ENCODE data around the gene RUVBL1.

The RUVBL1 gene

DNA sequence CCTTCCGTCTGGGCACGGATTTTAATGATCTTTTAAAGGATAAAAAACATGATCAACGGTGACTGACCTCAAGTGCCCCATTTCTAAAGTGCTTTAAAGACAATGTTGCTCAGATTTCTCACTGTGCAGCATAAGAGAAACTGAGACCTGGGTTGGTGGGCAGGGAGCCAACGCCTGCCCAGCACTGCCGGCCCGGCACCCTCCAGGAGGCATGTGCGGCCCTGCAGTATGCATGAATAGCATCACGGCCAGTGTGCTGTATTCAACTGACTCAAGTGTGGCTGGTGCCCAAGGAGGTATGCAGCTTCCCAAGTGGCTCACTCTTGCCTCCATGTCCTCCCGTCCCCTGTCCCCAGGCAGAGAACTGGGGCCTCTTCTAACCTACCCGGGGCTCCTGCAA is 41.1 kb downstream of the RUVBL1 start:
- no peak for DNase-seq (ENCODE audit: low spot score)

GRCh38 chr3:128081846-128082245 is 41.8 kb downstream of the RUVBL1 start:
- no peak for DNase-seq (ENCODE audit: low spot score)

DNA sequence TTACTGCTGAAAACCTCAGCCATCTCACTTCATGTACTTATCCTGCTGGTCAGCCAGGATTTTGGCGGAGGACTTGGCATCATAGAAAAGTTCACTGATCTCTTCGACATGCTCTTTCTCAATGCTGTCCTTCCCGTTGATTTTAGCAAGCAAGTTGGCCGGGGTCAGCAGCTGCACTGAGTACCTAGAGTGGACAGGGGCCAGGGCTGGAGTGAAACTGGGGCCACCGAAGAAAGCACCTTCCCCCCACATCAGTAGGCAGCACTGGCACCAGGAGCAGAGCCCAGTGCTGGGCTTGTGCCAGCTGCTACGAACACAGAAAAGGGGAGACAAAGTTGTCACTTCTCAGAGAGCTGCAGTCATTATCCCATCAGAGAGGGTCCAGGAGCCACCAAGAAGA is 42.4 kb downstream of the RUVBL1 start:
- DNase-seq (ENCODE audit: low spot score): no peak

DNA sequence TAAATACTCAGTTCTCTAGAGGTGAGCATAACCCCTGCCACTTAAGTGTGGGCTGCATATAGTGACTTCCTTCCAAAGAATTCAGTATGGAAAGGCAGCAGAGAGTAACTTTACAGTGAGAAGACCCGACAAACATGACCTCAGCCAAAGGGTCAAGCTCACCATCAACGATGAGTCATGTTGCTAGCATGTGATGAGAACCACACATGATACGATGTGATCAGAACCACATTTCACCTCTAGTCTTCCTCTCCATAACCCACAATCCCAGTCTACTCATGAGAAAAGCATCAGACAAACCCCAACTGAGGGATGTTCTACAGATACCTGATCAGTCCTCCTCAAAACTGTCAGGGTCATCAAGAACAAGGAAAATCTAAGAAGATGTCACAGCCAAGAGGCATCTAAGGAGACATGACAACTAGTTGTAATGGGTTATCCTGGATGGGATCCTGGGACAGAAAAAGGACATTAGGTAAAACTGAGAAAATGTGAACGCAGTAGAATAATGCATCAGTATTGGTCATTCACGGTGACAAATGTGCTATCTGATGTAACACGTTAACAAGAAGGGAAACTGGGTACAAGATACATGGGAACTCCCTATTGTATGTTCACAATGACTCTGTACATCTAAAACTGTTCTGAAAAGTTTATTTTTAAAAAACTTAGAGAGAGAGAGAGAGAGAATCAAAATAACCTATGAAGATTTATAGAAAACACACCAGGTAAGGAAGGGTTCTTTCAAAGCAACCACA is 43.1 kb downstream of the RUVBL1 start:
- no peak for DNase-seq (ENCODE audit: low spot score)

DNA sequence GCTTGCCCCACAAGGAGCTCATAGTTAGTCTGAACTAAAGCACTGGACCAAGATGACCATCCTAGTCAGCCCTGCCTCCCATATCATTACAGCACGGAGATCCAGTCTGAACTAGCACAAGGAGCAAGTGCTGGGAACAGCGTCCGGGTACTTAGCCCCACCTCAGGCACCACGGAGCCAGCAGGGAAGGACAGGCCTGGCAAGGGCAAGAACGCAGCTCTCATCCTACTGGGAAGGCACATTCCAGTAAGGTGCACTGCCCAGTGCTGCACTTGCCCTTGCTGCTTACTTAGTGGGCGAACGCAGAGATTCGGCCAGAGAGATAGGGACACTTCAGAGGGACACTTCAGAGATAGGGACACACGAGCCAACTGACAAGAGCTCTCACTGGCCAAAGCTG is 43.8 kb downstream of the RUVBL1 start:
- DNase-seq (ENCODE audit: low spot score): no peak

- no peak for DNase-seq (ENCODE audit: low spot score)
These were observed 44.7 kb downstream of the RUVBL1 start for GRCh38 chr3:128078875-128079274.

DNA sequence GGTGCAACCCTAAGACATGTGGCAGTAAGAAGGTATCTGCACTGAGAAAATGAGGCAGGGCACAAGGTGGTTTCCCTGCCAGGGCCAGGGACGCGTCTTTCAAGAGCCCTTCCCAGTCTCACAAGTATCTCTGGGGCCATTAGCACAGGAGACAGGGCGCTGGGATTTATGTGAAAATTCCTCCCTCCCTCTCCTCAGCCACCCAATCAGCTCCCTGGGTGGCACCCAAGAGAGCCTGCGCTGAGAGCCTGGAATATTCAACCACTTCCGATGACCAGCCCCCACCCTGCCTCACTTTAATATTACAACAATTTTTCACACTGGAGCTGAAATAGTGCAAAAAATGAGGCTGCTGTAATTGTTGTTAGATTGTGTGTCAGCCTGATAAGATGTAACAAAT is 45.3 kb downstream of the RUVBL1 start:
- no peak for DNase-seq (ENCODE audit: low spot score)

GRCh38 chr3:128077665-128078064 is 45.9 kb downstream of the RUVBL1 start:
- no peak for DNase-seq (ENCODE audit: low spot score)

DNA sequence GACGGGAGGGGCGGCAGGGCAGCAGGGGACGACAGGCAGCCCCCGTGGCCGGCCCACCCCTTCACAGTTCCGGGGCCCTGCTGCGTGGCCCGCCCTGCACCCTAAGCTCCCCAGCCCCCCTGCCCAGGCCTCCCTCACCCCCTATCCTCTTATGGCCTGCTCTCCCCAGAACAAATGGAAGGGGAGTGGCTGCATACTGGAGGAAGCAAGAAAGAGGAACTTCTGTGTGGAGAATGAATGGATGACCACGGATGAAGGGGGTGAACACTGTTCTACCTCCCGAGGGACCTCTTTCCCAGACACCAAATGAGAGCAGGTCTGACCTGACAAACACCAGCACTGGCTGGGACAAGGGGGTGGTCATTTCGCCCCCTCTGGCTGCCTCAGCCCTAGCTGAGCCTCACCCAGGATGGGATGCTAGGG is 46.4 kb downstream of the RUVBL1 start:
- DNase-seq (ENCODE audit: low spot score): no peak

DNA sequence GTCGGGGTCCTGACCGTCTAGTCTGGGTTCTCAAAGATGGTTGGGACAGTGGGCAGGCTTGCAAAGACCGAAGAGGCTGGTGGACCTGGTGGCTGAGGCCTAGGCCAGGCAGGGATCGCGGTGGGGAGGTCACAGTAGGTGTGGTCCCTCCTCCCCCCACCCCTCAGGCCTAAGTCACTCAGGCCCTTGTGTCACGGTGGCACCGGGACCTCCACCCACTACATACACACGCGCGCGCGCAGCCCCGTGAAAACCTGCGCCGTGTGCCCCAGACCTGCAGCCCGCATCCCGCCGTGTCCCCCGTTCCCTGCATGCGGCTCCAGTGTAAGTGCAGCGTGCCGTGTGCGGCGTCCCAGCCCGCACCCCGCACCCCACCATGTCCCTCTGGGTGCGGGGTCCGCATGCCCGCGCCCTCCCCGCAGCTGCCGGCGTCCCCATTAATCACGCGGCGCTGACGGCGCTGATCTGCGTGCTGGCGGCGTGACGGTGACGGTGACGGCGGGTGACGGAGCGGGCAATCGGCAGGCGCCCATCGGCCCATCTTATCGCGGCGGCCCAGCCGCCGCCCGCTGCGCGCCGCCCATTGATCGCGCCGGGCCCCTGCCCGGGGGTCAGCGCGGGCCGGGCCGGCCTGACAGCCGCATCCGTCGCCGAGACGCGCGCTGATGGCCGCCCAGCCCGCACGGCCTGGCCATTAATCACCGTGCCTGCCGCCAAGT is 47.0 kb downstream of the RUVBL1 start:
- no peak for DNase-seq (ENCODE audit: low spot score)

DNA sequence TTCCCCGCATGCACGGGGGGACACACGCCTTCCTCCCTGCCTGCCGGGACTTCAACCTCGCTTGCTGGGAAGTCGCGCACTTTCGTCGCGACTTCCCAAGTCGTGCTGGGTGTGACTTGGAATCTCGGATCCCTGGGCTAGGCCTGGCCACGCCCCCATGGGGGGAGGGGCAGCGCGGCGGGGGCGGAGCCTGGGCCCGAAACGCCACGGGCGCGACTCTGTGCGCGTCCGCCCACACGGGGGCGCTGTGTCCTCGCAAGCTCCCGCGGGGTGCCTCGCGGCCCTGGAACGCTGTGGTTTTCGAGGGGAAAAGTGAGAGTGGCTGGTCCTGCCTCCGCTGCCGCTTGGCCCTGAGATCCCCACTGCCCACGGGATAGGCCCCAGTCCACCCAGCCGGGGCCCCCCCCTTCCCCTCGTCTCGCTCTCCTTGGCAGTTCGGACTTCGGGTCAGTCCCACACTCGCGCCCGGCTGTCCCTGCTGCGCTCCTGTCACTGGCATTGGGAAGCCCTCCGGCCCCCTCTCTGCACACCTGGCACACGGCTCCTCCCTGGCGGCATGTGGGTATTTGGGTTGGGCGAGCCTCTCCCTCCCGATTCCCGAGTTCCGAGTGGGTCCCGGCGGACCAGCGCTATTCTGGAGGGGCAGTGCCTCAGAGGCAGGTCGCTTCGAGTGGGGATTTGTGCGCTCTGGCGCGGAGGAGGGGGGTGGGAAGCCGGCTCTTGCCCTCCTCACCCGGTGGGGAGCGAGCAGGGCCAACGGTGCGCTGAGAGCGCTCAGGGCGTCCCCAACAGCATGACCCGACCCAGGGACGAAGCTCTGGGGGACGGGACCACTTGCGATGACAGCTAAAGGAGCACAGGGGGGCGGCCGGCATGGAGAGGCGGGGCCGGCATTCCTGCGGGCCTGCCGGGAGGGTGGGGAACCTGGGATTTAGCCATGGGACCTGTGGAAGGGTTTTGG is 47.8 kb downstream of the RUVBL1 start:
- peak; percentile 92 for DNase-seq (ENCODE audit: low spot score)

DNA sequence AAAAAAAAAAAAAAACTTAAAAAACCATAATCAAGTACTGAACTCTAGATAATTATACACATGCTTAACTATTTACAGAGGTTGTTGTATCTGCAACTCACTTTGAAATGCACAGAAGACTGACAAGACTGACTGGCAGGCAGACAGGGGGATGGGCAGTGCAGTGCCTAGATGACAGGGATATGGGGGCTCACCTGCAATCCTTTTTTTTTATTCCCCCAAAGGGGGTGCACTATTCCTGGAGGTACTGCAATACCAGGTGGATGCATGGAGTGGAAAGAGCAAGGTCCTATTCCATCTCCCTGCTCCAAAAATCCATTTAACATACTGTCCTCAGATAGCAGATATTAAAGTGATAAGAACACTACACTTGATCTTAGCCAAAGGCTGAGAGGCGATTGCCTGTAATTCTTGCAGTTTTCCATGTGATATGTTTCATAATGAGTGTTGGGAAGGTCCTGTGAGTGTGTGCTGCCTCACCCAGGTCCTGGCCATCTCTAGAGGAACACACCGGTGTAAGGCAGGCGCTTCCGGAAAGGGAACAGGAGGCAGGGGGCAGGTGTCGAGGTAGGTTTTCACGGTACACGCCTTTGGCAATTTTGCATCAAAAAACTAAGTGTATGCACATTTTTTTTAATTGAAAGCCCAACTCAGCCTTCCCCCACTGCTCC is 48.6 kb downstream of the RUVBL1 start:
- DNase-seq (ENCODE audit: low spot score): no peak

- no peak for DNase-seq (ENCODE audit: low spot score)
These were observed 49.8 kb downstream of the RUVBL1 start for GRCh38 chr3:128073807-128074206.

DNA sequence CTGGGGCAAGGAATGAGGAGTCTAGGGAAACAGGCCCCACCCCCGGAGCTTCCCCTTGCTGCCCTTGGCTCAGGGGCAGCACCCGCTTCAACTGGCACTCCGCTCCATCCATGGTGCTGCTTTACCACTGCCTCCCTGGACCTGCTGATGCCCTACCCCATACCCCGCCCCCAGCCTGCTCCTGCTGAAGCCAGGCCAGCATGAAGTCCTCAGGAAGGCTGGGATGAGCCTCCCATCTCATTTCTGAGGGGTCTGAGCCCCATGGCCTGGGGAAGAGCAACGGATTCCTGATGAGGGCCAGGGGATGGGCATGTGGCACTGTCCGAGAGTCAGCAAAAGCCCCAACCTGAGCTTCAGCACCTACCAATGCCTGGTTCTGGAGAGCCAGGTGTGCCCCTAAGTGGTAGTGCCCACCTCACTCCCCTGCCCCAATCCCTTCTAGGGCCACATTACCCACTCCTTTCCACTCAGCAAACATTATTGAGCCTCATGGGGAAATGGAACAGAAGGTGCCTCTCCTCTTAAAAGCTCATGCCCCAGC is 50.4 kb downstream of the RUVBL1 start:
- DNase-seq (ENCODE audit: low spot score): no peak

DNA sequence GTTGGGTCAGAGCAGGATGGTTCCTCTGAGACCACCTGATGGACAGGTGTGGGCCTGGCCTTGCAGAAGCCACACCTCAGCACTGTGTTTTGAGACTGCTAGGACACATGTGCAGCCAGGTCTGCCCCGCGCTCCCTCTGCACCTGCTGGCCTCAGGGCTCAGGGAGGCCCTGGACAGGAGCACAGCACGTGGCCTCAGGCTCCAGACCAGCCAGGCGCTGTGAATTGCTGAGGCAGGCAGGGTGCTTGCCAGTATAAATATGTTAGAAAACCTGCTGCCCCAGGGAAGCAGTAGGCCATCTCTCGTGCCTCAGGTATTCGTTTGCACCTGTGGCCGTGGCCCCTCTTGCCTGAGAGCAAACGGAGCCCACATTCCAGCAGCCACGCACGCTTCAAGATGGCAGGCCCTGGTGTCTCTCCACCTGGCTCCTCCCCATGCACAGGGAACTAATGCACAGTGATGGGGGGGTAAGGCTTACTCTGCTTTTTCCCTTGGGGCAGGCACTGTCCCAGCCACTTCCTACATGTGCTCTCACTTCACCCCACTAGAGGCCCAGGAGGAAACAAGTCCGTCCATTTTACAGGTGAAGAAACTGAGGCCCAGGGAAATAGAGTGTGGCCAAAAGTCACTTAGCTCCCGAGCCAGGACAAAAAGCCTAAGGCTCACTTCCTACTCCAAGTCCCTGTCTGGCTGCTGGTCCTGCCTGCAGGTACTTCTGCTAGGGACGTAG is 51.0 kb downstream of the RUVBL1 start:
- DNase-seq (ENCODE audit: low spot score): no peak

- DNase-seq (ENCODE audit: low spot score): no peak
These were observed 51.7 kb downstream of the RUVBL1 start for GRCh38 chr3:128071771-128072453.

DNA sequence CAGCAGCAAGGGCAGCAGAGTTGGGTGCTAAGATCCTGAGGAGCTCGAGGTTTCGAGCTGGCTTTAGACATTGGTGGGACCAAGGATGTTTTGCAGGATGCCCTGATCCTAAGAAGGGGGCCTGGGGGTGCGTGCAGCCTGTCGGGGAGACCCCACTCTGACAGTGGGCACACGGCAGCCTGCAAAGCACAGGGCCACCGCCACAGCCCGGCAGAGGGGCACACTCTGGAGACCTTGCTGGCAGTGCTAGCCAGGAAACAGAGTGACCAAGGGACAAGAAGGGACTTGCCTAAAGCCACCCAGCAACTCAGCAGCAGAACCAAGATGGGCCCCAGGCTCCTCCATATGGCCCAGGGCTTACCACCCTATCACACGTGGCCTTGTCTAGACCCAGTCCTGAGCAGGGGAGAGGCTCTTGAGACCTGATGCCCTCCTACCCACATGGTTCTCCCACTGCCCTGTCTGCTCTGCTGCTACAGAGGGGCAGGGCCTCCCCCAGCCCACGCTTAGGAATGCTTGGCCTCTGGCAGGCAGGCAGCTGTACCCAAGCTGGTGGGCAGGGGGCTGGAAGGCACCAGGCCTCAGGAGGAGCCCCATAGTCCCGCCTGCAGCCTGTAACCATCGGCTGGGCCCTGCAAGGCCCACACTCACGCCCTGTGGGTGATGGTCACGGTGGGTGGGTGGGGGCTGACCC is 52.6 kb downstream of the RUVBL1 start:
- no peak for DNase-seq (ENCODE audit: low spot score)

DNA sequence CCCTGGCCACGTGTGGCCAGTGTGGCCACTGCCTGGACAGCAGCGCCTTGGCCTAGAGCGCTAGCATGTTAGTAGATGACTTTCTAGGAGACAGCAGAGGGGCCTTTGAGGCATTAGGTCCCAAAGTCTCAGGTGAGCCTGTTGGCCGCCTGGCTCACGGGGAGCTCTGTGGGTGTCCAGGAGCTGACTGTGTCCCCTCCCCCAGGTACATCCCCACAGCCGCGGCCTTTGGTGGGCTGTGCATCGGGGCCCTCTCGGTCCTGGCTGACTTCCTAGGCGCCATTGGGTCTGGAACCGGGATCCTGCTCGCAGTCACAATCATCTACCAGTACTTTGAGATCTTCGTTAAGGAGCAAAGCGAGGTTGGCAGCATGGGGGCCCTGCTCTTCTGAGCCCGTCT is 54.3 kb downstream of the RUVBL1 start:
- DNase-seq (ENCODE audit: low spot score): no peak

- peak; percentile 11 for DNase-seq (ENCODE audit: low spot score)
These were observed 55.4 kb downstream of the RUVBL1 start for GRCh38 chr3:128068156-128068620.

DNA sequence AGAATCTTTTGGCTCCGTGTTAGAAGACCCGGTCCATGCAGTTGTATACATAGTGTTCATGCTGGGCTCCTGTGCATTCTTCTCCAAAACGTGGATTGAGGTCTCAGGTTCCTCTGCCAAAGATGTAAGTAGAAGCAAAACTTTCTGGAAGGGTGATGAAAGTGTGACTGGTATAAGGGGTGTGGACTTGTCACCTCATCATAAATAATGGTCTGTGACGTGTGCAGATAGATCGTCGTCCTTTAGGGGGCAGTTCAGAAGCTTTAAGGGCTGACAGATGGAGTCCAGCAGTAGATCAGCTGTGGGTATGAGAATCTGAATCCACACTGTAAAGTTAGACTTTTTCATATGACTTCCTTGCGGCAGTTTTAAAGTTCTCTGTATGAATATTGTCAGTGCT is 56.1 kb downstream of the RUVBL1 start:
- no peak for DNase-seq (ENCODE audit: low spot score)
